Activated T-cell treated with anti-CD3 and anti-CD28 coated beads, Interleukin-2, amount 50 U/mL, for 4 hours (primary cell): ENCODE results near the gene TAF12. TPM values are rescaled to one million over a fixed set of nuclear protein-coding genes. Genes with fewer than 3 reads are reported as not detected.
A peak's percentile ranks its signal among the peaks of the same experiment; 100 is the strongest.
"Not testable (repeated sequence)": the region's sequence is repeated elsewhere in the genome, so short reads cannot be mapped to it uniquely, and the experiment has no call there.

Experiments used
- ATAC-seq, 2 donors: fragments of 200-7000 bp; cut with Tn5 transposase; one replicate each; pipeline ENCODE4 v1.10.0; 2021
- DNase-seq: peaks from one replicate; pipeline ENCODE4 v3.0.0-alpha.2; 2020
- H3K27me3 Mint-ChIP-seq: one replicate; pipeline ENCODE4 v1.8.0; 2021; ENCODE audit warnings: low read depth, mixed read lengths
- H3K36me3 Mint-ChIP-seq: one replicate; pipeline ENCODE4 v1.8.0; 2022; ENCODE audit warnings: mixed read lengths; ENCODE audit not compliant: insufficient read depth
- H3K4me1 Mint-ChIP-seq: one replicate; pipeline ENCODE4 v1.8.0; 2021; ENCODE audit warnings: low read depth, mixed read lengths
- H3K4me3 Mint-ChIP-seq: one replicate; pipeline ENCODE4 v1.8.0; 2021; ENCODE audit warnings: mild to moderate bottlenecking, moderate library complexity, mixed read lengths
- H3K9me3 Mint-ChIP-seq: one replicate; pipeline ENCODE4 v1.8.0; 2021; ENCODE audit warnings: mixed read lengths
- total RNA-seq, 3 donors: library from RNA; stranded (reverse); gene quantifications; one replicate each; pipeline ENCODE4 v1.2.1, GENCODE V29; 2021

TAF12 gene
- total RNA-seq, 3 donors from 2014 or later = 34.4 to 38.9 (median 36.5) TPM

- H3K9me3 Mint-ChIP-seq = no peaks in the 10 kb centered on the region
- no peaks in the 10 kb centered on the region for H3K27me3 Mint-ChIP-seq
- H3K4me3 Mint-ChIP-seq = no peak overlapping the region
- peaks cover 23% of the 10 kb centered on the region for H3K36me3 Mint-ChIP-seq
- H3K4me1 Mint-ChIP-seq = no peaks in the 10 kb centered on the region
- DNase-seq (no peak), ATAC-seq (no peak)
Measured at GRCh38 chr1:28604962-28605361, 37.9 kb downstream of the TAF12 start.

- H3K9me3 Mint-ChIP-seq = no peaks in the 10 kb centered on the region
- DNase-seq (no peak), ATAC-seq (no peak)
- peaks cover 21% of the 10 kb centered on the region for H3K36me3 Mint-ChIP-seq
- H3K27me3 Mint-ChIP-seq = no peaks in the 10 kb centered on the region
- no peak overlapping the region for H3K4me3 Mint-ChIP-seq
- no peaks in the 10 kb centered on the region for H3K4me1 Mint-ChIP-seq
Measured at GRCh38 chr1:28604411-28604810, 38.5 kb downstream of the TAF12 start.

- Mint-ChIP-seq H3K4me3 (no peak overlapping the region), H3K27me3 (no peaks in the 10 kb centered on the region), H3K4me1 (no peaks in the 10 kb centered on the region), H3K9me3 (no peaks in the 10 kb centered on the region), H3K36me3 (peaks cover 21% of the 10 kb centered on the region)
- ATAC-seq (no peak), DNase-seq (no peak)
Measured at GRCh38 chr1:28602536-28603439, 40.1 kb downstream of the TAF12 start.

GRCh38 chr1:28601696-28602095, 41.2 kb downstream of the TAF12 start:
- no peak for DNase-seq
- peaks cover 21% of the 10 kb centered on the region for H3K36me3 Mint-ChIP-seq
- H3K4me1 Mint-ChIP-seq = no peaks in the 10 kb centered on the region
- ATAC-seq = peak; percentile 48 to 52
- no peak overlapping the region for H3K4me3 Mint-ChIP-seq
- no peaks in the 10 kb centered on the region for H3K27me3 Mint-ChIP-seq
- H3K9me3 Mint-ChIP-seq = no peaks in the 10 kb centered on the region

GRCh38 chr1:28596276-28596675, 46.6 kb downstream of the TAF12 start:
- H3K4me3 Mint-ChIP-seq, H3K36me3 Mint-ChIP-seq, ATAC-seq, H3K27me3 Mint-ChIP-seq, H3K4me1 Mint-ChIP-seq, DNase-seq, H3K9me3 Mint-ChIP-seq: not testable (repeated sequence)

GRCh38 chr1:28595412-28596191, 47.3 kb downstream of the TAF12 start:
- Mint-ChIP-seq H3K27me3 (peaks cover 4% of the 10 kb centered on the region), H3K9me3 (no peaks in the 10 kb centered on the region), H3K36me3 (peaks cover 4% of the 10 kb centered on the region), H3K4me1 (peaks cover 7% of the 10 kb centered on the region), H3K4me3 (no peak overlapping the region)
- DNase-seq (no peak), ATAC-seq (no peak)

GRCh38 chr1:28594686-28595411, 48.0 kb downstream of the TAF12 start:
- H3K36me3 Mint-ChIP-seq, H3K9me3 Mint-ChIP-seq: not testable (repeated sequence)

GRCh38 chr1:28593988-28594356, 48.9 kb downstream of the TAF12 start:
- not testable (repeated sequence) for H3K4me3 Mint-ChIP-seq, DNase-seq, H3K9me3 Mint-ChIP-seq, ATAC-seq, H3K36me3 Mint-ChIP-seq, H3K4me1 Mint-ChIP-seq, H3K27me3 Mint-ChIP-seq

More at GRCh38 chr1:28594686-28595411, 48.0 kb downstream of the TAF12 start:
- ATAC-seq, H3K27me3 Mint-ChIP-seq, H3K4me3 Mint-ChIP-seq, H3K4me1 Mint-ChIP-seq, DNase-seq: not testable (repeated sequence)

- ATAC-seq (peak; percentile 78 to 84), DNase-seq (no peak)
- no peaks in the 10 kb centered on the region for H3K9me3 Mint-ChIP-seq
- H3K4me3 Mint-ChIP-seq = peak overlapping the region; percentile 76
- peaks cover 4% of the 10 kb centered on the region for H3K27me3 Mint-ChIP-seq
- H3K36me3 Mint-ChIP-seq = peaks cover 3% of the 10 kb centered on the region
- peaks cover 7% of the 10 kb centered on the region for H3K4me1 Mint-ChIP-seq
Measured at GRCh38 chr1:28592321-28593071, 50.4 kb downstream of the TAF12 start.

- H3K36me3 Mint-ChIP-seq = peaks cover 3% of the 10 kb centered on the region
- peak; percentile 75 to 79 for ATAC-seq
- peak within 1 kb of the TSS; percentile 76 for H3K4me3 Mint-ChIP-seq
- peaks cover 4% of the 10 kb centered on the region for H3K27me3 Mint-ChIP-seq
- H3K4me1 Mint-ChIP-seq = peaks cover 7% of the 10 kb centered on the region
- DNase-seq = no peak
- H3K9me3 Mint-ChIP-seq = no peaks in the 10 kb centered on the region
Measured at GRCh38 chr1:28591708-28592320, 51.1 kb downstream of the TAF12 start, which contains the start of gene RAB42. Gene RAB42, plus strand, starts transcription at chr1:28592265. Its CDS starts 247 bp downstream, at chr1:28592512.

GRCh38 chr1:28586585-28587391, 56.1 kb downstream of the TAF12 start:
- H3K27me3 Mint-ChIP-seq, H3K9me3 Mint-ChIP-seq, ATAC-seq, DNase-seq, H3K4me3 Mint-ChIP-seq, H3K4me1 Mint-ChIP-seq, H3K36me3 Mint-ChIP-seq: not testable (repeated sequence)

- DNase-seq (no peak), ATAC-seq (no peak)
- peaks cover 26% of the 10 kb centered on the region for H3K4me1 Mint-ChIP-seq
- H3K9me3 Mint-ChIP-seq = no peaks in the 10 kb centered on the region
- peaks cover 36% of the 10 kb centered on the region for H3K36me3 Mint-ChIP-seq
- H3K4me3 Mint-ChIP-seq = peak overlapping the region; percentile 99
- H3K27me3 Mint-ChIP-seq = no peaks in the 10 kb centered on the region
Measured at GRCh38 chr1:28582248-28582615, 60.6 kb downstream of the TAF12 start.
